Hepatocyte (in vitro differentiated cells): ENCODE measurements around the gene SPIN2A. TPM values are rescaled to one million over a fixed set of nuclear protein-coding genes. Genes with fewer than 3 reads are reported as not detected.
"Not testable (repeated sequence)": the region's sequence is repeated elsewhere in the genome, so short reads cannot be mapped to it uniquely, and the experiment has no call there.

Experiments used
- DNase-seq: peaks from one replicate; pipeline ENCODE4 v3.0.0-alpha.2; 2016; ENCODE audit warnings: low spot score
- H2AFZ ChIP-seq: fragments of 200-600 bp; sonication (generic); 2 replicates; pipeline ENCODE4 v1.6.0; 2016; ENCODE audit warnings: antibody characterized with exemption, mild to moderate bottlenecking
- H3K27ac ChIP-seq: fragments of 200-600 bp; sonication (generic); 2 replicates; pipeline ENCODE4 v1.5.1; 2016; ENCODE audit warnings: mild to moderate bottlenecking
- H3K27me3 ChIP-seq: fragments of 200-600 bp; sonication (generic); 2 replicates; pipeline ENCODE4 v1.6.1; 2016
- H3K36me3 ChIP-seq: fragments of 200-600 bp; sonication (generic); replicated peaks from 2 replicates; pipeline ENCODE4 v1.5.1; 2016; ENCODE audit warnings: low read depth; ENCODE audit not compliant: insufficient read depth
- H3K4me1 ChIP-seq: fragments of 200-600 bp; sonication (generic); 2 replicates; pipeline ENCODE4 v1.5.1; 2016; ENCODE audit warnings: mild to moderate bottlenecking, moderate library complexity; ENCODE audit not compliant: insufficient read depth
- H3K4me2 ChIP-seq: fragments of 200-600 bp; sonication (generic); 2 replicates; pipeline ENCODE4 v1.6.0; 2016
- H3K4me3 ChIP-seq: fragments of 200-600 bp; sonication (generic); 2 replicates; pipeline ENCODE4 v1.5.1; 2016; ENCODE audit warnings: mild to moderate bottlenecking
- H3K79me2 ChIP-seq: fragments of 200-600 bp; sonication (generic); 2 replicates; pipeline ENCODE4 v1.6.0; 2017; ENCODE audit warnings: mild to moderate bottlenecking
- H3K9me2 ChIP-seq: fragments of 200-600 bp; sonication (generic); replicated peaks from 2 replicates; pipeline ENCODE4 v1.6.0; 2017; ENCODE audit warnings: mild to moderate bottlenecking; ENCODE audit not compliant: insufficient read depth
- H3K9me3 ChIP-seq: fragments of 200-600 bp; sonication (generic); 2 replicates; pipeline ENCODE4 v1.5.1; 2016; ENCODE audit warnings: low read depth, mild to moderate bottlenecking
- H4K20me1 ChIP-seq: fragments of 200-600 bp; sonication (generic); 2 replicates; pipeline ENCODE4 v1.6.0; 2016; ENCODE audit warnings: mild to moderate bottlenecking; ENCODE audit not compliant: insufficient read depth, poor library complexity, severe bottlenecking
- CTCF ChIP-seq: fragments of 200-600 bp; sonication (generic); IDR thresholded peaks from 2 replicates; pipeline ENCODE4 v1.5.1; 2016; ENCODE audit warnings: antibody characterized with exemption, mild to moderate bottlenecking; ENCODE audit not compliant: poor library complexity
- EZH2 ChIP-seq: fragments of 200-600 bp; sonication (generic); IDR thresholded peaks from 2 replicates; pipeline ENCODE4 v1.6.1; 2016; ENCODE audit warnings: antibody characterized with exemption, mild to moderate bottlenecking, borderline replicate concordance
- EZH2phosphoT487 ChIP-seq: fragments of 200-600 bp; sonication (generic); IDR thresholded peaks from one replicate; pipeline ENCODE4 v1.6.1; 2018; ENCODE audit warnings: antibody characterized with exemption, mild to moderate bottlenecking, low read depth, moderate library complexity; ENCODE audit not compliant: unreplicated experiment, severe bottlenecking
- WGBS: methylation state at CpG from one replicate; pipeline ENCODE4 v1.1.6; 2016; ENCODE audit warnings: low lambda C conversion rate; ENCODE audit errors: missing lambda C conversion rate; 5-methylcytosine and 5-hydroxymethylcytosine counted together
- polyA plus RNA-seq: library from polyadenylated mRNA; unstranded; fragments of >200 nt; fragmentation: Nextera tagmentation; extraction: Ambion mirVana; gene quantifications from 2 replicates; pipeline ENCODE4 v1.2.1, GENCODE V29; 2016
- total RNA-seq: library from RNA; depleted of rRNA; stranded (reverse); fragments of >200 nt; gene quantifications from 2 replicates; pipeline ENCODE4 v1.2.3, GENCODE V29; 2014

SPIN2A gene
- total and polyA plus RNA-seq, 2 experiments from 2014 or later, result 1.0 to 1.8 TPM

DNA sequence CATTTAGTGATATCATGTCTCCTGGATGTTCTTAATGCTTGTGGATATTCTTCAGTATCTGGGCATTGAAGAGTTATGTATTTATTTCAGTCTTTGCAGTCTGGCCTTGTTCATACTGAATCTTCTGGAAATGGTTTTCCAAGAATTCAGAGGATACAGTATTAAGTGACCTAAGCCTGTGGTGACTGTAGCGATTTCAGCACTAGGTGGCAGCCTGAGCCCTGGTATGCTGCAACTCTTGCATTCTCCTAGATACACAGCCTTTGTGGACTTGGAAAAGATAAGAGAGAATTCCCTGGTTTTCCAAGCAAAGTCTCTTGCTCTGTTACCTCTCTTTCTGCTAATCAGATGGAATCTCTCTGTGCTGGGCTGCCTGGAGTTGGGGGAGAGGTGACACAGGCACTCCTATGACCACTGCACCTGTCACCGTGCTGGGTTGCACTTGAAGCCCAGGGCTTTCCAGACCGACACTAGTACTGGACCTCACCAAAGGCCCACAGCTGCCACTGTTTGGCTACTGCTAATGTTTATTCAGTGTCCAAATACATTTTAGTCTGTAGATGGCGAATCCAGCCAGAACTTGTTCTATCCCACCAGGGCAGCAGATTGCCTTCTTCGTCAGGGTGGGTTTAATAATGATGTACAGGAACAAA is 19.3 kb upstream of the SPIN2A start:
- no peak overlapping the region for H2AFZ ChIP-seq
- no peaks in the 10 kb centered on the region for H3K36me3 ChIP-seq
- H3K4me2 ChIP-seq, result no peak overlapping the region
- no peaks in the 10 kb centered on the region for H3K9me3 ChIP-seq
- H3K27ac ChIP-seq, result no peak overlapping the region
- DNase-seq, result peak; percentile 50
- no peaks in the 10 kb centered on the region for H4K20me1 ChIP-seq
- H3K9me2 ChIP-seq, result no peaks in the 10 kb centered on the region
- H3K79me2 ChIP-seq, result no peaks in the 10 kb centered on the region
- H3K27me3 ChIP-seq, result no peaks in the 10 kb centered on the region
- WGBS, result 55% methylated on average over 5 of the region's 5 CpGs
- no peak overlapping the region for H3K4me3 ChIP-seq
- no peaks in the 10 kb centered on the region for H3K4me1 ChIP-seq
- TF ChIP-seq EZH2phosphoT487, result no peak
- peak; percentile 55 for TF ChIP-seq CTCF

GRCh38 chrX:57155171-57155570 is 18.0 kb upstream of the SPIN2A start:
- WGBS, result 78% methylated on average over 2 of the region's 2 CpGs
- no peak overlapping the region for H3K27ac ChIP-seq
- no peak for TF ChIP-seq EZH2phosphoT487
- TF ChIP-seq EZH2, result no peak
- H3K27me3 ChIP-seq, result no peaks in the 10 kb centered on the region
- no peak overlapping the region for H2AFZ ChIP-seq
- no peaks in the 10 kb centered on the region for H4K20me1 ChIP-seq
- DNase-seq, result no peak
- H3K4me3 ChIP-seq, result no peak overlapping the region
- H3K79me2 ChIP-seq, result no peaks in the 10 kb centered on the region
- H3K36me3 ChIP-seq, result no peaks in the 10 kb centered on the region
- no peaks in the 10 kb centered on the region for H3K4me1 ChIP-seq
- H3K9me2 ChIP-seq, result no peaks in the 10 kb centered on the region
- H3K4me2 ChIP-seq, result no peak overlapping the region
- no peaks in the 10 kb centered on the region for H3K9me3 ChIP-seq

GRCh38 chrX:57152222-57152621 is 15.0 kb upstream of the SPIN2A start:
- DNase-seq, H4K20me1 ChIP-seq, H3K4me3 ChIP-seq, H3K9me3 ChIP-seq, H2AFZ ChIP-seq, H3K27ac ChIP-seq, H3K4me1 ChIP-seq, H3K9me2 ChIP-seq, H3K79me2 ChIP-seq, H3K36me3 ChIP-seq, H3K4me2 ChIP-seq, H3K27me3 ChIP-seq: not testable (repeated sequence)
- 82% methylated on average over 8 of the region's 8 CpGs for WGBS

DNA sequence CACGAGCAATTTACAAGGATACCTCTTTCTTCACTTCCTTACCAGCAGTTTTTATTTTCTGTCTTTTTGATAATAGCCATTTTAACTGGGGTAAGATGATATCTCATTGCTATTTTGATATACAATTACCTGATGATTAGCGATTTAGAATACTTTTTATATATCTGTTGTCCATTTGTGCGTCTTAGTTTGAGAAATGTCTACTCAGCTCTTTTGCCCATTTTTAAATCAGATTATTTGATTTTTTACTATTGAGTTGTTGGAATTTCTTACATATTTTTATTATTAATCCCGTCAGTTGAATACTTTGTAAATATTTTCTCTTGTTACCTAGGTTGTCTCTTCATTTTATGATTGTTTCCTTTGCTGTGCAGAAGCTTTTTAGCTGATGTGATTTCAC is 1.5 kb upstream of the SPIN2A start:
- Histone ChIP-seq H3K9me3 (no peaks in the 10 kb centered on the region), H3K4me2 (no peak overlapping the region), H3K36me3 (no peaks in the 10 kb centered on the region), H3K79me2 (no peaks in the 10 kb centered on the region), H3K27ac (no peak overlapping the region), H3K4me3 (no peak overlapping the region), H3K9me2 (no peaks in the 10 kb centered on the region), H3K27me3 (no peaks in the 10 kb centered on the region), H2AFZ (no peak overlapping the region), H3K4me1 (no peaks in the 10 kb centered on the region), H4K20me1 (no peaks in the 10 kb centered on the region)
- DNase-seq, result no peak
- 72% methylated on average over 4 of the region's 4 CpGs for WGBS
- TF ChIP-seq EZH2phosphoT487, result no peak
- TF ChIP-seq CTCF, result no peak
- TF ChIP-seq EZH2, result no peak
